Body of pancreas (tissue), 4 donors: ENCODE data around the gene THADA. TPM values are rescaled to one million over a fixed set of nuclear protein-coding genes. Genes with fewer than 3 reads are reported as not detected.
A peak's percentile ranks its signal among the peaks of the same experiment; 100 is the strongest.

ENCODE experiments used
- ATAC-seq: fragments of 150-250 bp; one replicate; pipeline ENCODE4 v1.9.1; 2016
- DNase-seq, 4 donors: peaks; one replicate each; pipeline ENCODE4 v3.0.0-alpha.2; 2019
- H3K27ac ChIP-seq, 4 donors: fragments of 200-600 bp; sonication (generic); 1 replicate in 3 of 4; 2 replicates in 1 of 4; pipeline versions ENCODE4 v1.5.1 to v1.6.1; 2016 to 2019; ENCODE audit warnings: mild to moderate bottlenecking in 1 of 4, mixed read lengths in 1 of 4, moderate library complexity in 1 of 4
- H3K27me3 ChIP-seq, 2 donors: fragments of 200-600 bp; sonication (generic); one replicate each; pipeline ENCODE4 v1.6.0; 2016; ENCODE audit warnings: mild to moderate bottlenecking in 1 of 2
- H3K36me3 ChIP-seq, 2 donors: fragments of 200-600 bp; sonication (generic); replicated peaks in 1 of 2; 2 replicates each; pipeline ENCODE4 v1.5.1; 2016; ENCODE audit warnings: low read depth in 2 of 2; ENCODE audit not compliant: insufficient read depth in 1 of 2
- H3K4me1 ChIP-seq: fragments of 200-600 bp; sonication (generic); one replicate; pipeline ENCODE4 v1.6.0; 2016
- H3K4me3 ChIP-seq, 2 donors: fragments of 200-600 bp; sonication (generic); 1 replicate in 1 of 2; 2 replicates in 1 of 2; pipeline ENCODE4 v1.5.1; 2016 to 2019
- H3K9me3 ChIP-seq, 3 donors: fragments of 200-600 bp; sonication (generic); 1 replicate in 2 of 3; 2 replicates in 1 of 3; pipeline ENCODE4 v1.5.1; 2016
- CTCF ChIP-seq, 7 experiments: fragments of 450-650 bp in 4 of 7; fragments of 200-600 bp in 3 of 7; sonication (generic) in 3 of 7; IDR thresholded peaks; one replicate each; pipeline ENCODE4 v1.5.1; 2016 to 2019; ENCODE audit warnings: antibody characterized with exemption in 7 of 7
- POLR2A ChIP-seq, 3 donors: fragments of 450-650 bp; IDR thresholded peaks; one replicate each; pipeline ENCODE4 v1.6.1; 2016; ENCODE audit warnings: antibody characterized with exemption in 3 of 3, mild to moderate bottlenecking in 2 of 3
- WGBS, 2 donors: methylation state at CpG; one replicate each; pipeline ENCODE4 v1.1.5; 2017; 5-methylcytosine and 5-hydroxymethylcytosine counted together
- intact Hi-C: fragments of 100-400 bp; cut with DNase I; formaldehyde crosslinking; loops from one replicate; pipeline ENCODE4 v1.15.1; 2023
- total RNA-seq, 2 donors: library from RNA; depleted of rRNA; stranded (reverse); fragments of >200 nt; gene quantifications; one replicate each; pipeline ENCODE4 v1.1.0, GENCODE V29; 2016

The THADA gene
- total RNA-seq, 2 donors from 2014 or later = 27.5 to 41.9 TPM

GRCh38 chr2:43240766-43241150, 355.1 kb downstream of the THADA start:
- no peak for TF ChIP-seq POLR2A (IDR thresholded peaks at IDR 0.05)
- TF ChIP-seq CTCF (IDR thresholded peaks at IDR 0.05) = no peak
- no peaks in the 10 kb centered on the region for H3K9me3 ChIP-seq
- 78 to 90% methylated on average over 4 to 5 of the region's 5 CpGs for WGBS, 2 donors
- H3K36me3 ChIP-seq = no peaks in the 10 kb centered on the region
- H3K27ac ChIP-seq = peak overlapping the region in 1 of 4 donors; percentile 63
- DNase-seq = no peak
- H3K4me3 ChIP-seq = no peak overlapping the region
- intact Hi-C loops = loop anchor here (10.0 kb wide), 1 partner anchor 234 kb away; no protein-coding TSS in a partner anchor
- no peaks in the 10 kb centered on the region for H3K27me3 ChIP-seq
- ATAC-seq = no peak
- H3K4me1 ChIP-seq = no peaks in the 10 kb centered on the region

GRCh38 chr2:43239981-43240765, 355.7 kb downstream of the THADA start:
- Histone ChIP-seq H3K27ac (peak overlapping the region in 2 of 4 donors; percentile 24 to 63), H3K27me3 (no peaks in the 10 kb centered on the region), H3K36me3 (no peaks in the 10 kb centered on the region), H3K4me1 (no peaks in the 10 kb centered on the region), H3K9me3 (no peaks in the 10 kb centered on the region), H3K4me3 (no peak overlapping the region)
- TF ChIP-seq CTCF (IDR thresholded peaks at IDR 0.05) (peak in 2 of 7 experiments; percentile 6 to 14), POLR2A (IDR thresholded peaks at IDR 0.05) (no peak)
- DNase-seq (no peak), ATAC-seq (no peak)
- WGBS, 2 donors = 78 to 86% methylated on average over 13 of the region's 13 CpGs
- intact Hi-C loops = loop anchor here (10.0 kb wide), 3 partner anchors 115 to 395 kb away; no protein-coding TSS in a partner anchor

GRCh38 chr2:43238813-43239212, 357.0 kb downstream of the THADA start:
- 95 to 98% methylated on average over 3 of the region's 3 CpGs for WGBS, 2 donors
- DNase-seq (no peak), ATAC-seq (no peak)
- no peaks in the 10 kb centered on the region for H3K4me1 ChIP-seq
- no peak for TF ChIP-seq CTCF (IDR thresholded peaks at IDR 0.05)
- no peak for TF ChIP-seq POLR2A (IDR thresholded peaks at IDR 0.05)
- no peaks in the 10 kb centered on the region for H3K27me3 ChIP-seq
- H3K27ac ChIP-seq = no peak overlapping the region
- no peaks in the 10 kb centered on the region for H3K9me3 ChIP-seq
- no peaks in the 10 kb centered on the region for H3K36me3 ChIP-seq
- no peak overlapping the region for H3K4me3 ChIP-seq
- intact Hi-C loops = loop anchor here (10.0 kb wide), 2 partner anchors 114 to 394 kb away; no protein-coding TSS in a partner anchor

GRCh38 chr2:43238176-43238575, 357.7 kb downstream of the THADA start:
- DNase-seq (no peak), ATAC-seq (no peak)
- intact Hi-C loops = loop anchor here (10.0 kb wide), 2 partner anchors 113 to 393 kb away; no protein-coding TSS in a partner anchor
- no peak overlapping the region for H3K27ac ChIP-seq
- no peak overlapping the region for H3K4me3 ChIP-seq
- H3K36me3 ChIP-seq = no peaks in the 10 kb centered on the region
- H3K4me1 ChIP-seq = no peaks in the 10 kb centered on the region
- no peak for TF ChIP-seq CTCF (IDR thresholded peaks at IDR 0.05)
- no peak for TF ChIP-seq POLR2A (IDR thresholded peaks at IDR 0.05)
- no peaks in the 10 kb centered on the region for H3K9me3 ChIP-seq
- H3K27me3 ChIP-seq = no peaks in the 10 kb centered on the region
